ENCODE results near the gene WFDC2. TPM values are rescaled to one million over a fixed set of nuclear protein-coding genes. Genes with fewer than 3 reads are reported as not detected.
A peak's percentile ranks its signal among the peaks of the same experiment; 100 is the strongest.

Gene WFDC2
- total RNA-seq, 3 donors from 2014 or later (not counting 1 experiment from before 2014, with no cell fraction given): not detected

DNA sequence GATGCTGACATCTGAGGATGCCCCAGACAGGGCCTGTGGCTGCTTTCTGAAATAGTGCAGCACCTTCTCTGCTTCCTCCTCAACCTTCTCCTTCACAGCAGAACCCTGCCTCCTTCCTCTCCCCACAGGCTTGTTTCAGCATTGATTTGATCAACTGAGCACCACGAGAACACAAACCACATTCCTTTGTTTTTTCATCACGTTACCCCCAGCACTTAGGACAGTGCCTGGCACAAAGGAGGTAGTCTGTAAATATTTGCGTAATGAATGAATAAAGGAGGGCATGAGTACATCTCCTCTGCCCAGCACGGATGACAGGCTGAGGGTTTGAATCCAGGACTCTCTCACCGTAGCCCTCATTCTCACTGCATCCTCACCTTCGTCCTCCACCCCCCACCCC is 21.3 kb upstream of the WFDC2 start:
- H3K36me3 Mint-ChIP-seq: no peaks in the 10 kb centered on the region
- WGBS (ENCODE audit: insufficient coverage): no CpG with 5 or more reads among the region's 6 CpGs
- Histone ChIP-seq H3K36me3 (ENCODE audit: control insufficient read depth, insufficient read depth, low read length) (no peaks in the 10 kb centered on the region), H3K4me1 (ENCODE audit: control insufficient read depth, insufficient read depth, low read length) (peaks cover 15% of the 10 kb centered on the region), H3K4me3 (ENCODE audit: low read length) (no peak overlapping the region), H3K27ac (ENCODE audit: low read length) (no peak overlapping the region), H3K9me3 (ENCODE audit: control insufficient read depth, insufficient read depth, low read length) (no peaks in the 10 kb centered on the region), H3K27me3 (ENCODE audit: control insufficient read depth, insufficient read depth, low read length) (no peaks in the 10 kb centered on the region)
- peaks cover 11 to 13% of the 10 kb centered on the region in 2 donors for H3K27me3 Mint-ChIP-seq (ENCODE audit: low read depth in 2 of 2)
- H3K9me3 Mint-ChIP-seq: no peaks in the 10 kb centered on the region
- peak in 1 of 3 donors; percentile 21 for ATAC-seq
- no peak overlapping the region for H3K4me3 Mint-ChIP-seq
- H3K4me1 Mint-ChIP-seq: peaks cover 13% of the 10 kb centered on the region in 2 donors
- TF ChIP-seq, protein P1, sequence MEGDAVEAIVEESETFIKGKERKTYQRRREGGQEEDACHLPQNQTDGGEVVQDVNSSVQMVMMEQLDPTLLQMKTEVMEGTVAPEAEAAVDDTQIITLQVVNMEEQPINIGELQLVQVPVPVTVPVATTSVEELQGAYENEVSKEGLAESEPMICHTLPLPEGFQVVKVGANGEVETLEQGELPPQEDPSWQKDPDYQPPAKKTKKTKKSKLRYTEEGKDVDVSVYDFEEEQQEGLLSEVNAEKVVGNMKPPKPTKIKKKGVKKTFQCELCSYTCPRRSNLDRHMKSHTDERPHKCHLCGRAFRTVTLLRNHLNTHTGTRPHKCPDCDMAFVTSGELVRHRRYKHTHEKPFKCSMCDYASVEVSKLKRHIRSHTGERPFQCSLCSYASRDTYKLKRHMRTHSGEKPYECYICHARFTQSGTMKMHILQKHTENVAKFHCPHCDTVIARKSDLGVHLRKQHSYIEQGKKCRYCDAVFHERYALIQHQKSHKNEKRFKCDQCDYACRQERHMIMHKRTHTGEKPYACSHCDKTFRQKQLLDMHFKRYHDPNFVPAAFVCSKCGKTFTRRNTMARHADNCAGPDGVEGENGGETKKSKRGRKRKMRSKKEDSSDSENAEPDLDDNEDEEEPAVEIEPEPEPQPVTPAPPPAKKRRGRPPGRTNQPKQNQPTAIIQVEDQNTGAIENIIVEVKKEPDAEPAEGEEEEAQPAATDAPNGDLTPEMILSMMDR (IDR thresholded peaks at IDR 0.05): no peak
- intact Hi-C loops (cut with micrococcal nuclease): no loop called here
- DNase-seq: no peak
- H3K27ac Mint-ChIP-seq: no peak overlapping the region

DNA sequence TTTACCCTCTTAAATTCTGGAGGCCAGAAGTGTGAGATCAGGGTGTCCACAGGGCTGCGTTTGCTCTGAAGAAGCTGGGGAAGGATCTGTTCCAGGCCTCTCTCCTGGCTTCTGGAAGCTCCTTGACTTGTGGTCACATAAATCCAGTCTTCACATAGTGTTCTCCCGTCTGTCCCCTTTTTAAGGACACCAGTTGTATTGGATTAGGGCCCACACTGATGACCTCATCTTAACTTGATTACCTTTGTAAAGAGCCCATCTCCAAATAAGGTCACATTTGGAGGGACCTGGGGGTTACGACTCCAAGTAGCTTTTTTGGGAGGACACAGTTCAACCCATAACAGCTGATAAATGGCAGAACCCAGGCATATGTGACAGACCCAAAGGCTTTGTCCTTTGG is 20.0 kb upstream of the WFDC2 start:
- Mint-ChIP-seq H3K9me3 (no peaks in the 10 kb centered on the region), H3K27ac (no peak overlapping the region), H3K36me3 (no peaks in the 10 kb centered on the region), H3K4me1 (peaks cover 2 to 3% of the 10 kb centered on the region in 2 donors), H3K4me3 (no peak overlapping the region), H3K27me3 (ENCODE audit: low read depth in 2 of 2) (peaks cover 9 to 15% of the 10 kb centered on the region in 2 donors)
- TF ChIP-seq, protein P1 (IDR thresholded peaks at IDR 0.05): no peak
- Histone ChIP-seq H3K27ac (ENCODE audit: low read length) (no peak overlapping the region), H3K27me3 (ENCODE audit: control insufficient read depth, insufficient read depth, low read length) (no peaks in the 10 kb centered on the region), H3K9me3 (ENCODE audit: control insufficient read depth, insufficient read depth, low read length) (no peaks in the 10 kb centered on the region), H3K4me1 (ENCODE audit: control insufficient read depth, insufficient read depth, low read length) (peaks cover 6% of the 10 kb centered on the region), H3K4me3 (ENCODE audit: low read length) (no peak overlapping the region), H3K36me3 (ENCODE audit: control insufficient read depth, insufficient read depth, low read length) (no peaks in the 10 kb centered on the region)
- whole genome bisulfite sequencing (ENCODE audit: insufficient coverage): 89% methylated on average over 3 of the region's 3 CpGs
- ATAC-seq (no peak), DNase-seq (no peak)
- intact Hi-C loops (cut with micrococcal nuclease): no loop called here

DNA sequence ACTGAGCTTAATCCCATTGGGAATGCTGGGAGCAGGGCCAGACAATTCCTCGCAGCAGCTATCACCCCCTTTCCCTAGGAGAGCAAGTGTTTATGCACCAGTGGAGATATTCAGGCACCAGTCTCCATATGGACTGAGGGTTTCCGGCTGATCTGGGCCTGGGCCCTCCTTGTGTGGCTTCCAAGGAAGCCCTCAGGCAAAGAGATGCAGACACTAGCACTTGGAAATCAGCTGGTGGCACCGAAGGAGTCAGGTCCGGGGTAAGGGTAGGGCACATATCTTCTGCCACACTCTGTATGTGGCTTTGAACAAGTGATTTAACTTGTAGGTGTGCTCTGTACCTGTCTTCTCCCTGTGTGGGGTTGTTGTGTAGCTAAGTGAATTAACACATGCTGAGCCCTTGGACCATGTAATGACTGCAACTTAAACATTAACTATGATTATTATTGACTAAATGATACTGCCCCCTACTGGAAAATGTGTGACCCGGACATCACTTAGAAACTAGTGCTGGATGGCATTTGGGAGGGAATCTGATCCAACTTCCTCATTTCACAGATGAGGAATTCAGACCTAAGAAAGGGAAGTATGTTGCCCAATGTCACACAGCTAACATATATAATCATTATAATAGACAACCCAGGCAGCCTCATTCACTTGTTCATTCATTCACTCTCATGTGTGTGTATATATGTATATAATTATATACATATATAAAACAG is 19.3 kb upstream of the WFDC2 start:
- 95% methylated on average over 4 of the region's 5 CpGs for WGBS (ENCODE audit: insufficient coverage)
- no peaks in the 10 kb centered on the region for H3K36me3 ChIP-seq (ENCODE audit: control insufficient read depth, insufficient read depth, low read length)
- no peaks in the 10 kb centered on the region for H3K27me3 ChIP-seq (ENCODE audit: control insufficient read depth, insufficient read depth, low read length)
- peaks cover 4% of the 10 kb centered on the region for H3K4me1 ChIP-seq (ENCODE audit: control insufficient read depth, insufficient read depth, low read length)
- no peaks in the 10 kb centered on the region for H3K9me3 ChIP-seq (ENCODE audit: control insufficient read depth, insufficient read depth, low read length)
- intact Hi-C loops (cut with micrococcal nuclease): loop anchor here (1.0 to 5.0 kb wide), 3 partner anchors 87 to 322 kb away; partner anchors contain the start of gene SYS1
- TF ChIP-seq, protein P1 (IDR thresholded peaks at IDR 0.05): peak; percentile 77
- no peaks in the 10 kb centered on the region for H3K9me3 Mint-ChIP-seq
- H3K4me3 ChIP-seq (ENCODE audit: low read length): no peak overlapping the region
- DNase-seq: peak in 1 of 2 donors; percentile 71
- no peaks in the 10 kb centered on the region for H3K36me3 Mint-ChIP-seq
- peak; percentile 53 to 66 (median 60) for ATAC-seq
- no peaks in the 10 kb centered on the region for H3K4me1 Mint-ChIP-seq
- no peak overlapping the region for H3K27ac ChIP-seq (ENCODE audit: low read length)
- H3K4me3 Mint-ChIP-seq: no peak overlapping the region
- H3K27me3 Mint-ChIP-seq (ENCODE audit: low read depth in 2 of 2): peaks cover 2 to 13% of the 10 kb centered on the region in 2 donors
- no peak overlapping the region for H3K27ac Mint-ChIP-seq
